ENCODE measurements around the gene COTL1. TPM values are rescaled to one million over a fixed set of nuclear protein-coding genes. Genes with fewer than 3 reads are reported as not detected.

The COTL1 gene
- total and polyA plus RNA-seq, 9 of the 15 experiments (the other 6 are each of a cell fraction or from before 2014, with no cell fraction given): 27.7 to 185 (median 72.5) TPM

DNA sequence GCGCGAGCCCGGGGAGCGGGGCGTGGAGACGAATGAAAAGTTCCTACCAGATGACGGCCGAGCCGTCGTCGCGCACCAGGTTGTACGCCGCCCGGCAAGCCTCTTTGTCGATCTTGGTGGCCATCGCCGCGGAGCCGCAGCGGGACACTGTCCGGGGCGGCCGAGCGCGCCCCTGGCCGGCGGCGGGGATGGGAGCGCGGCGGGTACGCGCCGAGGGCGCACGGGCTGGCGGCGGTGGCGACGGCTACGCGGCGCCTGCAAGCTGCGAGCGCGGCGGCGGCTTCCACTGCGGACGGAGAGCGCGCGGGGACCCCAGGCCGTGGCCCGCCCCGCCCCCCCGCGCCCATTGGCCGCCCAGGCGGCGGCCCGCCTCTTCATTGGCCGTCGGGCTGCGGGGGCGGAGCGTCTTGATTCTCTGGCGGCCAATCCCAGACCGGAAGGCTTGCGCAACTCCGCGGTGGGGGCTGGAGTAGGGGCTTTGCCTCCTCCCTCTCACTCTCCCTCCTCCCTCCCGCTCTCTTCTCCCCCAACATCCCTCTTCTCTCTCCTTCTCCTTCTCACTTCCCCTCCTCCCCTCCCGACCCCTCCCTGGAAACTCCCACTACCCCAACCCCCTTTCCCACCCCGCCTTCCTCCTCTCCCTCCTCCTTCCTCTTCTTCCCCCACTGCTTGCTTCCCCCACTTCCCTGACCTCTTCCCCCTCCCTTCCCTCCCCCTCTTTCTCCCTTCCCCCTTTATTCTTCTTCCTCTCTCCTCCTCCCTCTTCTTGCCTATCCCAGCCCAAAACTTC lies at the start of gene COTL1 (continued):
- TF ChIP-seq NELFE (IDR thresholded peaks at IDR 0.05; ENCODE audit: insufficient read depth, insufficient read length): no peak
- TF ChIP-seq, protein P1, sequence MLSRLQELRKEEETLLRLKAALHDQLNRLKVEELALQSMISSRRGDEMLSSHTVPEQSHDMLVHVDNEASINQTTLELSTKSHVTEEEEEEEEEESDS (CRISPR knock-in tag; IDR thresholded peaks at IDR 0.05): no peak
- TF ChIP-seq, protein P2, sequence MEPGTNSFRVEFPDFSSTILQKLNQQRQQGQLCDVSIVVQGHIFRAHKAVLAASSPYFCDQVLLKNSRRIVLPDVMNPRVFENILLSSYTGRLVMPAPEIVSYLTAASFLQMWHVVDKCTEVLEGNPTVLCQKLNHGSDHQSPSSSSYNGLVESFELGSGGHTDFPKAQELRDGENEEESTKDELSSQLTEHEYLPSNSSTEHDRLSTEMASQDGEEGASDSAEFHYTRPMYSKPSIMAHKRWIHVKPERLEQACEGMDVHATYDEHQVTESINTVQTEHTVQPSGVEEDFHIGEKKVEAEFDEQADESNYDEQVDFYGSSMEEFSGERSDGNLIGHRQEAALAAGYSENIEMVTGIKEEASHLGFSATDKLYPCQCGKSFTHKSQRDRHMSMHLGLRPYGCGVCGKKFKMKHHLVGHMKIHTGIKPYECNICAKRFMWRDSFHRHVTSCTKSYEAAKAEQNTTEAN (CRISPR knock-in tag; IDR thresholded peaks at IDR 0.05): no peak
- TF ChIP-seq, protein P3, sequence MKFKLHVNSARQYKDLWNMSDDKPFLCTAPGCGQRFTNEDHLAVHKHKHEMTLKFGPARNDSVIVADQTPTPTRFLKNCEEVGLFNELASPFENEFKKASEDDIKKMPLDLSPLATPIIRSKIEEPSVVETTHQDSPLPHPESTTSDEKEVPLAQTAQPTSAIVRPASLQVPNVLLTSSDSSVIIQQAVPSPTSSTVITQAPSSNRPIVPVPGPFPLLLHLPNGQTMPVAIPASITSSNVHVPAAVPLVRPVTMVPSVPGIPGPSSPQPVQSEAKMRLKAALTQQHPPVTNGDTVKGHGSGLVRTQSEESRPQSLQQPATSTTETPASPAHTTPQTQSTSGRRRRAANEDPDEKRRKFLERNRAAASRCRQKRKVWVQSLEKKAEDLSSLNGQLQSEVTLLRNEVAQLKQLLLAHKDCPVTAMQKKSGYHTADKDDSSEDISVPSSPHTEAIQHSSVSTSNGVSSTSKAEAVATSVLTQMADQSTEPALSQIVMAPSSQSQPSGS (CRISPR knock-in tag; IDR thresholded peaks at IDR 0.05): no peak
- no peak for TF ChIP-seq ZNF134 (CRISPR knock-in tag; conservative IDR thresholded peaks at IDR 0.05)
- TF ChIP-seq, protein P4, sequence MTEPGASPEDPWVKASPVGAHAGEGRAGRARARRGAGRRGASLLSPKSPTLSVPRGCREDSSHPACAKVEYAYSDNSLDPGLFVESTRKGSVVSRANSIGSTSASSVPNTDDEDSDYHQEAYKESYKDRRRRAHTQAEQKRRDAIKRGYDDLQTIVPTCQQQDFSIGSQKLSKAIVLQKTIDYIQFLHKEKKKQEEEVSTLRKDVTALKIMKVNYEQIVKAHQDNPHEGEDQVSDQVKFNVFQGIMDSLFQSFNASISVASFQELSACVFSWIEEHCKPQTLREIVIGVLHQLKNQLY (CRISPR knock-in tag; conservative IDR thresholded peaks at IDR 0.05): 0 out of 4 replicates have a peak, but pooled peaks of 1 of the 2 experiments have one; percentile 78
- TF ChIP-seq TOE1 (IDR thresholded peaks at IDR 0.05; ENCODE audit: borderline replicate concordance): no peak
- no peak for TF ChIP-seq TOE1 (CRISPR knock-in tag; IDR thresholded peaks at IDR 0.05; ENCODE audit: borderline replicate concordance, low read depth)
- TF ChIP-seq SMARCC2 (IDR thresholded peaks at IDR 0.05; ENCODE audit: low read depth): no peak
- TF ChIP-seq, protein P5, sequence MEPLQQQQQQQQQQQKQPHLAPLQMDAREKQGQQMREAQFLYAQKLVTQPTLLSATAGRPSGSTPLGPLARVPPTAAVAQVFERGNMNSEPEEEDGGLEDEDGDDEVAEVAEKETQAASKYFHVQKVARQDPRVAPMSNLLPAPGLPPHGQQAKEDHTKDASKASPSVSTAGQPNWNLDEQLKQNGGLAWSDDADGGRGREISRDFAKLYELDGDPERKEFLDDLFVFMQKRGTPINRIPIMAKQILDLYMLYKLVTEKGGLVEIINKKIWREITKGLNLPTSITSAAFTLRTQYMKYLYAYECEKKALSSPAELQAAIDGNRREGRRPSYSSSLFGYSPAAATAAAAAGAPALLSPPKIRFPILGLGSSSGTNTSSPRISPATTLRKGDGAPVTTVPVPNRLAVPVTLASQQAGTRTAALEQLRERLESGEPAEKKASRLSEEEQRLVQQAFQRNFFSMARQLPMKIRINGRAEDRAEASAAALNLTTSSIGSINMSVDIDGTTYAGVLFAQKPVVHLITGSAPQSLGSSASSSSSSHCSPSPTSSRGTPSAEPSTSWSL (CRISPR knock-in tag; IDR thresholded peaks at IDR 0.05; ENCODE audit: borderline replicate concordance): no peak
- TF ChIP-seq GABPB1 (CRISPR knock-in tag; IDR thresholded peaks at IDR 0.05): no peak; the same call in 1 of the 2 replicates
- TF ChIP-seq LARP7 (IDR thresholded peaks at IDR 0.05): no peak
- no peak for TF ChIP-seq ZNF717 (CRISPR knock-in tag; IDR thresholded peaks at IDR 0.05)
- TF ChIP-seq, protein P6, sequence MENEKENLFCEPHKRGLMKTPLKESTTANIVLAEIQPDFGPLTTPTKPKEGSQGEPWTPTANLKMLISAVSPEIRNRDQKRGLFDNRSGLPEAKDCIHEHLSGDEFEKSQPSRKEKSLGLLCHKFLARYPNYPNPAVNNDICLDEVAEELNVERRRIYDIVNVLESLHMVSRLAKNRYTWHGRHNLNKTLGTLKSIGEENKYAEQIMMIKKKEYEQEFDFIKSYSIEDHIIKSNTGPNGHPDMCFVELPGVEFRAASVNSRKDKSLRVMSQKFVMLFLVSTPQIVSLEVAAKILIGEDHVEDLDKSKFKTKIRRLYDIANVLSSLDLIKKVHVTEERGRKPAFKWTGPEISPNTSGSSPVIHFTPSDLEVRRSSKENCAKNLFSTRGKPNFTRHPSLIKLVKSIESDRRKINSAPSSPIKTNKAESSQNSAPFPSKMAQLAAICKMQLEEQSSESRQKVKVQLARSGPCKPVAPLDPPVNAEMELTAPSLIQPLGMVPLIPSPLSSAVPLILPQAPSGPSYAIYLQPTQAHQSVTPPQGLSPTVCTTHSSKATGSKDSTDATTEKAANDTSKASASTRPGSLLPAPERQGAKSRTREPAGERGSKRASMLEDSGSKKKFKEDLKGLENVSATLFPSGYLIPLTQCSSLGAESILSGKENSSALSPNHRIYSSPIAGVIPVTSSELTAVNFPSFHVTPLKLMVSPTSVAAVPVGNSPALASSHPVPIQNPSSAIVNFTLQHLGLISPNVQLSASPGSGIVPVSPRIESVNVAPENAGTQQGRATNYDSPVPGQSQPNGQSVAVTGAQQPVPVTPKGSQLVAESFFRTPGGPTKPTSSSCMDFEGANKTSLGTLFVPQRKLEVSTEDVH (IDR thresholded peaks at IDR 0.05; ENCODE audit: low read depth, partially characterized antibody): no peak
- no peak for TF ChIP-seq NFATC3 (IDR thresholded peaks at IDR 0.05)
- TF ChIP-seq TCF7 (IDR thresholded peaks at IDR 0.05; ENCODE audit: borderline replicate concordance): no peak; the same call in 1 of the 2 replicates
- no peak for TF ChIP-seq NR1H2 (CRISPR knock-in tag; IDR thresholded peaks at IDR 0.05)
- TF ChIP-seq ZNF12 (CRISPR knock-in tag; IDR thresholded peaks at IDR 0.05): no peak
- no peak for TF ChIP-seq ZFP1 (CRISPR knock-in tag; IDR thresholded peaks at IDR 0.05)
- no peak for TF ChIP-seq NCOA6 (IDR thresholded peaks at IDR 0.05)

Data from K562 (cell line).